Trophoblast cell (in vitro differentiated cells and primary cell): ENCODE measurements around the gene DNAH10.
A peak's percentile ranks its signal among the peaks of the same experiment; 100 is the strongest.

Experiments
- DNase-seq, 2 donors: peaks; one replicate each; pipeline ENCODE4 v3.0.0-alpha.2; 2016
- H2AFZ ChIP-seq: 2 replicates; pipeline ENCODE4 v1.6.1; 2013; ENCODE audit warnings: low read length, moderate library complexity, mild to moderate bottlenecking; ENCODE audit not compliant: insufficient read depth, poor library complexity
- H2AK5ac ChIP-seq: 2 replicates; pipeline ENCODE4 v1.6.1; 2013; ENCODE audit warnings: mild to moderate bottlenecking, low read length
- H2BK120ac ChIP-seq: 2 replicates; pipeline ENCODE4 v1.6.1; 2013; ENCODE audit warnings: low read length, mild to moderate bottlenecking, moderate library complexity; ENCODE audit not compliant: insufficient read depth, poor library complexity
- H2BK12ac ChIP-seq: 2 replicates; pipeline ENCODE4 v1.6.1; 2013; ENCODE audit warnings: mild to moderate bottlenecking, low read length, moderate library complexity
- H2BK5ac ChIP-seq: 2 replicates; pipeline ENCODE4 v1.6.1; 2013; ENCODE audit warnings: low read length, low read depth, moderate library complexity, mild to moderate bottlenecking; ENCODE audit not compliant: poor library complexity
- H3K14ac ChIP-seq: 2 replicates; pipeline ENCODE4 v1.6.1; 2013; ENCODE audit warnings: mild to moderate bottlenecking, low read length
- H3K18ac ChIP-seq: 2 replicates; pipeline ENCODE4 v1.6.1; 2013; ENCODE audit warnings: mild to moderate bottlenecking, low read length
- H3K23ac ChIP-seq: 2 replicates; pipeline ENCODE4 v1.6.1; 2013; ENCODE audit warnings: low read length
- H3K27ac ChIP-seq: 2 replicates; pipeline ENCODE4 v1.5.1; 2013; ENCODE audit warnings: low read depth, mild to moderate bottlenecking, inconsistent platforms, low read length, moderate library complexity
- H3K27me3 ChIP-seq: 2 replicates; pipeline ENCODE4 v1.6.1; 2013; ENCODE audit warnings: inconsistent platforms, mild to moderate bottlenecking, low read length, moderate library complexity; ENCODE audit not compliant: insufficient read depth
- H3K36me3 ChIP-seq, 2 experiments: 1 replicate in 1 of 2; 2 replicates in 1 of 2; pipeline ENCODE4 v1.6.1; 2013; ENCODE audit warnings: low read length in 2 of 2, mild to moderate bottlenecking in 2 of 2, moderate library complexity in 1 of 2; ENCODE audit not compliant: insufficient read depth in 2 of 2, control insufficient read depth in 1 of 2
- H3K4ac ChIP-seq: 2 replicates; pipeline ENCODE4 v1.6.1; 2013; ENCODE audit warnings: low read depth, mild to moderate bottlenecking, low read length, moderate library complexity
- H3K4me1 ChIP-seq, 2 experiments: 1 replicate in 1 of 2; 2 replicates in 1 of 2; pipeline ENCODE4 v1.6.1; 2013; ENCODE audit warnings: low read length in 2 of 2, mild to moderate bottlenecking in 2 of 2, moderate library complexity in 1 of 2; ENCODE audit not compliant: insufficient read depth in 2 of 2, control insufficient read depth in 1 of 2
- H3K4me2 ChIP-seq: 2 replicates; pipeline ENCODE4 v1.6.1; 2013; ENCODE audit warnings: inconsistent platforms, mild to moderate bottlenecking, low read length, moderate library complexity
- H3K4me3 ChIP-seq: 2 replicates; pipeline ENCODE4 v1.5.1; 2013; ENCODE audit warnings: mild to moderate bottlenecking, low read depth, low read length, inconsistent platforms
- H3K79me1 ChIP-seq: one replicate; pipeline ENCODE4 v1.6.1; 2013; ENCODE audit warnings: low read length
- H3K79me2 ChIP-seq: 2 replicates; pipeline ENCODE4 v1.6.1; 2013; ENCODE audit warnings: low read length, mild to moderate bottlenecking; ENCODE audit not compliant: control insufficient read depth, insufficient read depth, poor library complexity
- H3K9ac ChIP-seq: 2 replicates; pipeline ENCODE4 v1.6.1; 2013; ENCODE audit warnings: mild to moderate bottlenecking, low read length
- H3K9me3 ChIP-seq: 2 replicates; pipeline ENCODE4 v1.6.1; 2013; ENCODE audit warnings: low read depth, mild to moderate bottlenecking, control low read depth, inconsistent platforms, low read length; ENCODE audit not compliant: insufficient read depth
- H4K12ac ChIP-seq: 2 replicates; pipeline ENCODE4 v1.6.1; 2013; ENCODE audit warnings: low read depth, mild to moderate bottlenecking, low read length, moderate library complexity
- H4K8ac ChIP-seq: 2 replicates; pipeline ENCODE4 v1.6.1; 2013; ENCODE audit warnings: low read depth, mild to moderate bottlenecking, low read length, moderate library complexity
- H4K91ac ChIP-seq: one replicate; pipeline ENCODE4 v1.6.1; 2013; ENCODE audit warnings: low read depth, mild to moderate bottlenecking, low read length, moderate library complexity
- WGBS: extraction: QIAGEN DNeasy Blood & Tissue Kit; methylation state at CpG from one replicate; pipeline ENCODE4 v1.1.7; 2013; ENCODE audit warnings: missing lambda C conversion rate; ENCODE audit not compliant: insufficient read length, insufficient coverage; ENCODE audit errors: extremely low coverage; 5-methylcytosine and 5-hydroxymethylcytosine counted together

Gene DNAH10

GRCh38 chr12:123853396-123854070 lies 91.4 kb downstream of the DNAH10 start:
- Histone ChIP-seq H3K4ac (no peak overlapping the region), H3K79me1 (no peaks in the 10 kb centered on the region), H4K91ac (no peak overlapping the region), H4K8ac (no peak overlapping the region), H3K14ac (no peak overlapping the region), H2AK5ac (no peak overlapping the region), H4K12ac (no peak overlapping the region), H3K23ac (no peak overlapping the region), H3K9me3 (peaks cover 3% of the 10 kb centered on the region), H3K27ac (no peak overlapping the region), H2BK12ac (no peak overlapping the region), H2BK120ac (no peak overlapping the region), H3K4me3 (peak overlapping the region; percentile 57), H3K27me3 (no peaks in the 10 kb centered on the region), H3K36me3 (peaks cover 0 to 2% of the 10 kb centered on the region in 2 experiments), H2AFZ (no peak overlapping the region), H3K9ac (no peak overlapping the region), H3K4me2 (no peak overlapping the region), H3K79me2 (no peaks in the 10 kb centered on the region), H3K4me1 (no peaks in the 10 kb centered on the region), H3K18ac (no peak overlapping the region), H2BK5ac (no peak overlapping the region)
- no CpG with 5 or more reads among the region's 28 CpGs for WGBS
- DNase-seq: no peak

- WGBS: no CpG with 5 or more reads among the region's 7 CpGs
- Histone ChIP-seq H3K4me3 (no peak overlapping the region), H3K4me1 (no peaks in the 10 kb centered on the region), H3K14ac (no peak overlapping the region), H2AK5ac (no peak overlapping the region), H3K23ac (no peak overlapping the region), H2BK120ac (no peak overlapping the region), H3K27ac (no peak overlapping the region), H3K4ac (no peak overlapping the region), H3K4me2 (no peak overlapping the region), H4K12ac (no peak overlapping the region), H3K9me3 (peaks cover 3% of the 10 kb centered on the region), H3K36me3 (peaks cover 0 to 2% of the 10 kb centered on the region in 2 experiments), H3K79me2 (no peaks in the 10 kb centered on the region), H3K9ac (no peak overlapping the region), H2AFZ (no peak overlapping the region), H2BK12ac (no peak overlapping the region), H3K18ac (no peak overlapping the region), H3K79me1 (no peaks in the 10 kb centered on the region), H4K8ac (no peak overlapping the region), H4K91ac (no peak overlapping the region), H2BK5ac (no peak overlapping the region), H3K27me3 (no peaks in the 10 kb centered on the region)
- no peak for DNase-seq
Measured at GRCh38 chr12:123854232-123854631, 92.1 kb downstream of the DNAH10 start.

- WGBS: no CpG with 5 or more reads among the region's 6 CpGs
- Histone ChIP-seq H3K18ac (no peak overlapping the region), H3K14ac (no peak overlapping the region)
Measured at GRCh38 chr12:123854918-123855317, 92.8 kb downstream of the DNAH10 start.

GRCh38 chr12:123856681-123857080 lies 94.6 kb downstream of the DNAH10 start:
- DNase-seq: no peak
- no peak overlapping the region for H4K12ac ChIP-seq
- no peak overlapping the region for H3K4me3 ChIP-seq
- no peak overlapping the region for H2BK12ac ChIP-seq
- no peak overlapping the region for H2AK5ac ChIP-seq
- no peak overlapping the region for H3K23ac ChIP-seq
- no peaks in the 10 kb centered on the region for H3K27me3 ChIP-seq
- no peak overlapping the region for H3K4ac ChIP-seq
- WGBS: no CpG with 5 or more reads among the region's 1 CpG
- no peak overlapping the region for H4K8ac ChIP-seq
- H3K4me1 ChIP-seq: no peaks in the 10 kb centered on the region
- no peaks in the 10 kb centered on the region for H3K79me1 ChIP-seq
- H3K9me3 ChIP-seq: peaks cover 3% of the 10 kb centered on the region
- no peak overlapping the region for H3K4me2 ChIP-seq
- H3K9ac ChIP-seq: no peak overlapping the region
- H3K18ac ChIP-seq: no peak overlapping the region
- no peak overlapping the region for H3K14ac ChIP-seq
- peaks cover 0 to 2% of the 10 kb centered on the region in 2 experiments for H3K36me3 ChIP-seq
- H3K27ac ChIP-seq: no peak overlapping the region
- no peaks in the 10 kb centered on the region for H3K79me2 ChIP-seq
- H2BK5ac ChIP-seq: no peak overlapping the region
- H2AFZ ChIP-seq: no peak overlapping the region
- no peak overlapping the region for H4K91ac ChIP-seq
- no peak overlapping the region for H2BK120ac ChIP-seq

More at GRCh38 chr12:123854918-123855317, 92.8 kb downstream of the DNAH10 start:
- Histone ChIP-seq H3K9ac (no peak overlapping the region), H3K9me3 (peaks cover 3% of the 10 kb centered on the region), H3K4me2 (no peak overlapping the region), H3K79me2 (no peaks in the 10 kb centered on the region), H3K27me3 (no peaks in the 10 kb centered on the region), H3K36me3 (peaks cover 0 to 2% of the 10 kb centered on the region in 2 experiments), H2BK12ac (no peak overlapping the region), H2BK120ac (no peak overlapping the region), H3K4ac (no peak overlapping the region), H3K4me1 (no peaks in the 10 kb centered on the region), H3K23ac (no peak overlapping the region), H4K91ac (no peak overlapping the region), H2AFZ (no peak overlapping the region), H3K27ac (no peak overlapping the region), H4K8ac (no peak overlapping the region), H2AK5ac (no peak overlapping the region), H2BK5ac (no peak overlapping the region), H3K79me1 (no peaks in the 10 kb centered on the region), H3K4me3 (no peak overlapping the region), H4K12ac (no peak overlapping the region)
- no peak for DNase-seq
